Panc1 (cell line): ENCODE data around the gene PEG3. TPM values are rescaled to one million over a fixed set of nuclear protein-coding genes. Genes with fewer than 3 reads are reported as not detected.

Experiments used
- ATAC-seq: fragments of 200-7000 bp; cut with Tn5 transposase; 2 replicates; pipeline ENCODE4 v1.9.1; 2020; ENCODE audit warnings: mild to moderate bottlenecking, moderate library complexity
- BruUV-seq: library from RNA; stranded (reverse); fragments of 400-500 nt; replicated peaks from 2 replicates; lab custom pipeline; 2021; lab: Mats Ljungman, UMichigan
- CTCF ChIA-PET: fragments of 300-600 bp; sonication (Branson Sonifier 250); formaldehyde crosslinking; loops from one replicate; lab custom pipeline; 2022; ENCODE audit warnings: antibody characterized with exemption; lab: Charles Lee
- POLR2A ChIA-PET: fragments of 300-600 bp; sonication (Branson Sonifier 250); formaldehyde crosslinking; loops from one replicate; lab custom pipeline; 2022; ENCODE audit warnings: antibody characterized with exemption; lab: Charles Lee
- DNase-seq: peaks from one replicate; pipeline ENCODE4 v3.0.0-alpha.2; 2010; ENCODE audit warnings: low read depth, low spot score
- H3K27ac ChIP-seq: 2 replicates; pipeline ENCODE4 v1.5.1; 2011; ENCODE audit warnings: mild to moderate bottlenecking, low read length, inconsistent platforms
- H3K27me3 ChIP-seq: fragments of 200-500 bp; sonication (Bioruptor generic); 2 replicates; pipeline ENCODE4 v1.6.0; 2014; ENCODE audit warnings: low read length, inconsistent platforms; ENCODE audit not compliant: control insufficient read depth, insufficient read depth
- H3K36me3 ChIP-seq: fragments of 200-500 bp; sonication (Bioruptor generic); 2 replicates; pipeline ENCODE4 v1.5.1; 2014; ENCODE audit warnings: inconsistent platforms, mild to moderate bottlenecking, low read length, moderate library complexity; ENCODE audit not compliant: control insufficient read depth, insufficient read depth
- H3K4me1 ChIP-seq: 2 replicates; pipeline ENCODE4 v1.5.1; 2011; ENCODE audit warnings: inconsistent platforms, mild to moderate bottlenecking, low read length, moderate library complexity; ENCODE audit not compliant: control insufficient read depth, insufficient read depth
- H3K4me3 ChIP-seq, 2 experiments: 2 replicates each; pipeline ENCODE4 v1.5.1; 2011 to 2012; ENCODE audit warnings: low read depth in 2 of 2, low read length in 2 of 2, mild to moderate bottlenecking in 2 of 2, inconsistent platforms in 1 of 2, moderate library complexity in 1 of 2
- H3K9me3 ChIP-seq: fragments of 200-500 bp; sonication (Bioruptor generic); 2 replicates; pipeline ENCODE4 v1.5.1; 2014; ENCODE audit warnings: low read depth, mild to moderate bottlenecking, inconsistent platforms, low read length, moderate library complexity; ENCODE audit not compliant: control insufficient read depth, insufficient read depth
- CTCF ChIP-seq: fragments of 450-650 bp; IDR thresholded peaks from 2 replicates; pipeline ENCODE4 v1.5.1; 2017; ENCODE audit warnings: mild to moderate bottlenecking
- POLR2AphosphoS5 ChIP-seq: IDR thresholded peaks from 2 replicates; pipeline ENCODE4 v1.6.1; 2012; ENCODE audit warnings: mild to moderate bottlenecking, low read depth, low read length, moderate library complexity
- REST ChIP-seq, 2 experiments: IDR thresholded peaks; 2 replicates each; pipeline ENCODE4 v1.6.1; 2011 to 2012; ENCODE audit warnings: low read depth in 2 of 2, control low read depth in 1 of 2, low read length in 1 of 2, mild to moderate bottlenecking in 1 of 2, moderate library complexity in 1 of 2; ENCODE audit not compliant: insufficient read depth in 1 of 2
- SIN3A ChIP-seq: IDR thresholded peaks from 2 replicates; pipeline ENCODE4 v1.6.1; 2012; ENCODE audit warnings: low read depth, mild to moderate bottlenecking, low read length, moderate library complexity, borderline replicate concordance; ENCODE audit not compliant: insufficient read depth
- TCF7L2 ChIP-seq: IDR thresholded peaks from 2 replicates; pipeline ENCODE4 v1.6.1; 2011; ENCODE audit warnings: mild to moderate bottlenecking, low read depth, low read length, inconsistent platforms
- in situ Hi-C: cut with HindIII; loops from 2 replicates; pipeline ENCODE4 v1.10.0; 2016; ENCODE audit warnings: low sequenced_read_pairs, low pct_unique_long_range_greater_than_20kb
- intact Hi-C: fragments of 100-400 bp; cut with micrococcal nuclease; formaldehyde crosslinking; loops from one replicate; pipeline ENCODE4 v1.10.0; 2022; ENCODE audit not compliant: unreplicated experiment
- total RNA-seq: library from RNA; stranded (reverse); gene quantifications from one replicate; pipeline ENCODE4 v1.2.1, GENCODE V29; 2021; ENCODE audit not compliant: unreplicated experiment

Gene PEG3
- total RNA-seq, 1 experiment from 2014 or later: 0.15 TPM

- no peak for DNase-seq
- ChIA-PET POLR2A (no interaction called here), CTCF (no interaction called here)
- Histone ChIP-seq H3K27ac (no peak overlapping the region), H3K4me1 (no peaks in the 10 kb centered on the region), H3K27me3 (no peaks in the 10 kb centered on the region), H3K9me3 (peaks cover 5% of the 10 kb centered on the region; the same call in 1 of the 2 replicates), H3K36me3 (no peaks in the 10 kb centered on the region), H3K4me3 (no peak overlapping the region)
- no TSS peak for BruUV-seq
- intact Hi-C loops (no loop called here), in situ Hi-C loops (no loop called here)
- TF ChIP-seq CTCF: no peak
- TF ChIP-seq TCF7L2: no peak
- no peak for TF ChIP-seq POLR2AphosphoS5
- TF ChIP-seq SIN3A: no peak
- TF ChIP-seq REST (IDR thresholded peaks at IDR 0.05; ENCODE audit: insufficient read depth in 1 of 2, low read depth in 2 of 2, low read length in 1 of 2): no peak
- no peak for ATAC-seq
Measured at GRCh38 chr19:56842412-56842811, 1.9 kb upstream of the PEG3 start.

DNA sequence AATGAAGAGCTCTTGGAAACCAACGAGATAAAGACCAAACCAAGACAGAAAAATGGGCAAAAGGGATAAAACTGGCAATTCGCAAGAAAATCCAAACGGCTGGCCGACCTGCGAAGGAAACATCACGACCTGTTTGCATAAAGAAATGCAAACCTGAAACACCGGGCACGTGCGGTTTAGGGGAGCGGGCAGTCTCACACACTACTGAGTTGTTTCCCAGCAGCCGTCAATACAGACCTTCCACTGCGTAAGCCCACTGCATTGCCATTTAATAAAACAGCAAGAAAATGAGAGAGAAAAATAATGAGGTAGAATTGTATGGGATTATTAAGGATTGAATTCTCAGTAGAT, 642 bp upstream of the PEG3 start:
- Histone ChIP-seq H3K4me3 (no peak overlapping the region), H3K4me1 (no peaks in the 10 kb centered on the region), H3K9me3 (peaks cover 5% of the 10 kb centered on the region; the same call in 1 of the 2 replicates), H3K27me3 (no peaks in the 10 kb centered on the region), H3K36me3 (no peaks in the 10 kb centered on the region), H3K27ac (no peak overlapping the region)
- CTCF ChIA-PET: no interaction called here
- no TSS peak for BruUV-seq
- ATAC-seq: no peak
- intact Hi-C loops: no loop called here
- DNase-seq: no peak
- no peak for TF ChIP-seq CTCF
- no peak for TF ChIP-seq REST (IDR thresholded peaks at IDR 0.05; ENCODE audit: insufficient read depth in 1 of 2, low read depth in 2 of 2, low read length in 1 of 2)
- no peak for TF ChIP-seq TCF7L2
- no peak for TF ChIP-seq SIN3A
- no peak for TF ChIP-seq POLR2AphosphoS5
- POLR2A ChIA-PET: no interaction called here
- in situ Hi-C loops: no loop called here
